ENCODE measurements around the gene SOCS1.

DNA sequence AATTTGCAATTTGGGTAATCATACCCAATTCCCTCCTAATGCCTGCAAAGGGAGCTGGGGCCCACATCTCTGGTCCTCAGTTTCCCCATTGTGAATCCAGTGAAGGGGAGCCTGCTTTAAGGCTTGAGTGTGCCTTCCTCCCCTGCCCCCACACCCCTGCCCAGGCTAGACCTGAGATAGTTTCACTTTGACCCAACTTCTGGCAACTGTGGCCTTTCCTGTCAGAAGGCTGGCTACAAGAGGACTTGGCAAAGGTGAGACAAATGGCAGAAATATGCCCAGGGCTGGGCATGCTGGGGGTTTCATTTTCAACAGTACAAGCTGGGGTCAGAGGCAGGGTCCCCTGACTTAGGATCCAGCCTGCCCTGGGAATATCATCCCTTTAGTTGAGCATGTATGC, 10.0 kb downstream of the SOCS1 start:
- TF ChIP-seq, protein P1, sequence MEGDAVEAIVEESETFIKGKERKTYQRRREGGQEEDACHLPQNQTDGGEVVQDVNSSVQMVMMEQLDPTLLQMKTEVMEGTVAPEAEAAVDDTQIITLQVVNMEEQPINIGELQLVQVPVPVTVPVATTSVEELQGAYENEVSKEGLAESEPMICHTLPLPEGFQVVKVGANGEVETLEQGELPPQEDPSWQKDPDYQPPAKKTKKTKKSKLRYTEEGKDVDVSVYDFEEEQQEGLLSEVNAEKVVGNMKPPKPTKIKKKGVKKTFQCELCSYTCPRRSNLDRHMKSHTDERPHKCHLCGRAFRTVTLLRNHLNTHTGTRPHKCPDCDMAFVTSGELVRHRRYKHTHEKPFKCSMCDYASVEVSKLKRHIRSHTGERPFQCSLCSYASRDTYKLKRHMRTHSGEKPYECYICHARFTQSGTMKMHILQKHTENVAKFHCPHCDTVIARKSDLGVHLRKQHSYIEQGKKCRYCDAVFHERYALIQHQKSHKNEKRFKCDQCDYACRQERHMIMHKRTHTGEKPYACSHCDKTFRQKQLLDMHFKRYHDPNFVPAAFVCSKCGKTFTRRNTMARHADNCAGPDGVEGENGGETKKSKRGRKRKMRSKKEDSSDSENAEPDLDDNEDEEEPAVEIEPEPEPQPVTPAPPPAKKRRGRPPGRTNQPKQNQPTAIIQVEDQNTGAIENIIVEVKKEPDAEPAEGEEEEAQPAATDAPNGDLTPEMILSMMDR (IDR thresholded peaks at IDR 0.05) = no peak
- no peak for TF ChIP-seq POLR2A (IDR thresholded peaks at IDR 0.05)

Data from heart left ventricle (tissue), 13 donors.